Measurements from ENCODE around the gene POC5.

- no peak for TF ChIP-seq CTCF (IDR thresholded peaks at IDR 0.05)
- no peak for TF ChIP-seq POLR2A (IDR thresholded peaks at IDR 0.05)
Measured at GRCh38 chr5:75639535-75640311, 77.5 kb downstream of the POC5 start.

Data from body of pancreas (tissue), 4 donors.